HepG2 (cell line): Measurements from ENCODE around the gene NFKBIA. TPM values are rescaled to one million over a fixed set of nuclear protein-coding genes. Genes with fewer than 3 reads are reported as not detected.

Experiments
- AFF4 ChIP-seq: sonication (generic); formaldehyde crosslinking; IDR thresholded peaks from 2 replicates; pipeline ENCODE4 v1.4.0; 2020; ENCODE audit warnings: missing genetic modification reagents
- ATAD3A ChIP-seq: sonication (generic); formaldehyde crosslinking; IDR thresholded peaks from 2 replicates; pipeline ENCODE4 v1.4.0; 2020; ENCODE audit warnings: missing genetic modification reagents
- CHD2 ChIP-seq: IDR thresholded peaks from 2 replicates; pipeline ENCODE4 v1.6.1; 2011; ENCODE audit warnings: low read depth, low read length, improper control_type of control experiment
- GABPA ChIP-seq, 2 experiments: IDR thresholded peaks; 2 replicates each; pipeline ENCODE4 v1.6.1; 2011 to 2016; ENCODE audit warnings: low read depth in 2 of 2, low read length in 1 of 2, missing biosample characterization in 1 of 2, missing genetic modification characterization in 1 of 2
- HDAC1 ChIP-seq: sonication (generic); formaldehyde crosslinking; IDR thresholded peaks from 2 replicates; pipeline ENCODE4 v1.5.1; 2020; ENCODE audit warnings: mild to moderate bottlenecking, missing genetic modification reagents
- MIER2 ChIP-seq: IDR thresholded peaks from 2 replicates; pipeline ENCODE4 v1.6.1; 2016; ENCODE audit warnings: missing biosample characterization, missing genetic modification reagents
- NCOA2 ChIP-seq: sonication (generic); formaldehyde crosslinking; IDR thresholded peaks from 2 replicates; pipeline ENCODE4 v1.8.0; 2022; ENCODE audit warnings: inconsistent platforms
- NFKB2 ChIP-seq: sonication (generic); formaldehyde crosslinking; IDR thresholded peaks from 2 replicates; pipeline ENCODE4 v1.4.0; 2020; ENCODE audit warnings: missing genetic modification reagents, borderline replicate concordance
- SMAD1 ChIP-seq: sonication (generic); formaldehyde crosslinking; IDR thresholded peaks from 2 replicates; pipeline ENCODE4 v1.4.0; 2020; ENCODE audit warnings: missing genetic modification reagents, low read depth, mild to moderate bottlenecking, borderline replicate concordance
- TBX2 ChIP-seq: sonication (generic); formaldehyde crosslinking; IDR thresholded peaks from 2 replicates; pipeline ENCODE4 v1.5.0; 2020; ENCODE audit warnings: missing genetic modification reagents, mild to moderate bottlenecking, borderline replicate concordance
- THAP7 ChIP-seq: sonication (generic); formaldehyde crosslinking; IDR thresholded peaks from 2 replicates; pipeline ENCODE4 v1.8.1; 2023; ENCODE audit warnings: mild to moderate bottlenecking, missing genetic modification reagents
- ZBTB34 ChIP-seq: sonication (generic); formaldehyde crosslinking; IDR thresholded peaks from 2 replicates; pipeline ENCODE4 v1.8.0; 2022; ENCODE audit warnings: mild to moderate bottlenecking, missing genetic modification reagents
- ZBTB7A ChIP-seq: sonication (generic); formaldehyde crosslinking; IDR thresholded peaks from 2 replicates; pipeline ENCODE4 v1.8.0; 2022; ENCODE audit warnings: mild to moderate bottlenecking, missing genetic modification reagents
- ZFP82 ChIP-seq: sonication (generic); formaldehyde crosslinking; IDR thresholded peaks from 2 replicates; pipeline ENCODE4 v1.5.1; 2020; ENCODE audit warnings: mild to moderate bottlenecking, missing genetic modification reagents, borderline replicate concordance
- ZGPAT ChIP-seq: IDR thresholded peaks from 2 replicates; pipeline ENCODE4 v1.6.1; 2016; ENCODE audit warnings: mild to moderate bottlenecking
- ZNF317 ChIP-seq: sonication (generic); formaldehyde crosslinking; IDR thresholded peaks from 2 replicates; pipeline ENCODE4 v1.5.0; 2020; ENCODE audit warnings: mild to moderate bottlenecking, missing genetic modification reagents
- ZNF576 ChIP-seq: sonication (generic); formaldehyde crosslinking; IDR thresholded peaks from 2 replicates; pipeline ENCODE4 v1.4.0; 2020; ENCODE audit warnings: mild to moderate bottlenecking, missing genetic modification reagents
- ZNF720 ChIP-seq: sonication (generic); formaldehyde crosslinking; IDR thresholded peaks from 2 replicates; pipeline ENCODE4 v1.4.0; 2020; ENCODE audit warnings: missing genetic modification reagents
- ZSCAN22 ChIP-seq: sonication (generic); formaldehyde crosslinking; IDR thresholded peaks from 2 replicates; pipeline ENCODE4 v1.4.0; 2020; ENCODE audit warnings: mild to moderate bottlenecking, missing genetic modification reagents
- polyA plus RNA-seq, 8 experiments: library from polyadenylated mRNA; depleted of rRNA in 3 of 8; stranded (reverse) in 7 of 8; unstranded in 1 of 8; fragments of >200 nt; fragmentation: Illumina TruSeq in 4 of 8; extraction: Trizol in 4 of 8; gene quantifications; 2 replicates each; pipeline versions ENCODE4 v1.2.1 to v1.2.3, GENCODE V29; 2011 to 2016; ENCODE audit warnings: low read depth in 4 of 8, missing spikeins in 1 of 8, mixed read lengths in 1 of 8; ENCODE audit not compliant: insufficient read depth in 1 of 8
- total RNA-seq, 5 experiments: library from RNA; depleted of rRNA; stranded (reverse); fragments of >200 nt; fragmentation: Illumina TruSeq; extraction: Trizol; gene quantifications; 2 replicates each; pipeline ENCODE4 v1.2.3, GENCODE V29; 2016; ENCODE audit warnings: low read depth in 1 of 5

Gene NFKBIA
- total and polyA plus RNA-seq, 2 of the 13 experiments (the other 11 are each of a cell fraction or from before 2014, with no cell fraction given), result 197 to 319 TPM

GRCh38 chr14:35365130-35366055 is 39.2 kb downstream of the NFKBIA start (continued):
- TF ChIP-seq SMAD1 (CRISPR knock-in tag), result peak; percentile 83; the same call in 1 of the 2 replicates
- peak; percentile 58; the same call in 1 of the 2 replicates for TF ChIP-seq AFF4 (CRISPR knock-in tag)
- TF ChIP-seq ZBTB34 (CRISPR knock-in tag), result peak; percentile 76
- TF ChIP-seq MIER2 (CRISPR knock-in tag), result peak; percentile 63; the same call in 1 of the 2 replicates
- peak; percentile 99 for TF ChIP-seq ZGPAT (CRISPR knock-in tag)
- TF ChIP-seq NCOA2, result peak; percentile 82
- peak; percentile 69; the same call in 1 of the 2 replicates for TF ChIP-seq ZNF317 (CRISPR knock-in tag)
- peak; percentile 94 for TF ChIP-seq HDAC1 (CRISPR knock-in tag)
- no peak for TF ChIP-seq ZNF576 (CRISPR knock-in tag)
- TF ChIP-seq NFKB2 (CRISPR knock-in tag), result peak; percentile 80; the same call in 1 of the 2 replicates
- no peak for TF ChIP-seq GABPA (IDR thresholded peaks at IDR 0.05; ENCODE audit: low read depth, low read length)
- peak; percentile 50; the same call in 1 of the 2 replicates for TF ChIP-seq GABPA (CRISPR knock-in tag; IDR thresholded peaks at IDR 0.05; ENCODE audit: low read depth)
- TF ChIP-seq THAP7 (CRISPR knock-in tag), result peak; percentile 56; the same call in 1 of the 2 replicates
- TF ChIP-seq ZSCAN22 (CRISPR knock-in tag), result no peak
- peak; percentile 56; the same call in 1 of the 2 replicates for TF ChIP-seq ZFP82
- TF ChIP-seq ATAD3A (CRISPR knock-in tag), result no peak
- peak; percentile 74 for TF ChIP-seq ZBTB7A
- no peak for TF ChIP-seq CHD2
- peak; percentile 31; the same call in 1 of the 2 replicates for TF ChIP-seq ZNF720 (CRISPR knock-in tag)
- peak; percentile 90; the same call in 1 of the 2 replicates for TF ChIP-seq TBX2 (CRISPR knock-in tag)
